DOHH2 (cell line): ENCODE measurements around the gene MAPK8IP1.

Experiments
- H3F3A ChIP-seq: fragments of 200-600 bp; sonication (generic), shearing (Covaris generic); 2 replicates; pipeline ENCODE4 v1.6.0; 2016; ENCODE audit warnings: antibody characterized with exemption, mild to moderate bottlenecking; ENCODE audit not compliant: control insufficient read depth, insufficient read depth
- H3K27ac ChIP-seq: fragments of 200-600 bp; sonication (generic); 2 replicates; pipeline ENCODE4 v1.5.1; 2014; ENCODE audit warnings: low read depth, mild to moderate bottlenecking, low read length, moderate library complexity
- H3K27me3 ChIP-seq: fragments of 200-600 bp; sonication (generic); 2 replicates; pipeline ENCODE4 v1.6.1; 2014; ENCODE audit warnings: mild to moderate bottlenecking, low read length, mixed read lengths; ENCODE audit not compliant: control insufficient read depth
- H3K36me3 ChIP-seq: fragments of 200-600 bp; sonication (generic); 2 replicates; pipeline ENCODE4 v1.6.1; 2014; ENCODE audit warnings: mild to moderate bottlenecking, low read length, moderate library complexity, mixed read lengths; ENCODE audit not compliant: control insufficient read depth
- H3K4me1 ChIP-seq: fragments of 200-600 bp; sonication (generic); 2 replicates; pipeline ENCODE4 v1.6.1; 2014; ENCODE audit warnings: mild to moderate bottlenecking, low read length, mixed read lengths; ENCODE audit not compliant: control insufficient read depth
- H3K4me2 ChIP-seq: fragments of 200-600 bp; sonication (generic); 2 replicates; pipeline ENCODE4 v1.6.0; 2014; ENCODE audit warnings: mild to moderate bottlenecking, low read length, moderate library complexity
- H3K4me3 ChIP-seq: fragments of 200-600 bp; sonication (generic); 2 replicates; pipeline ENCODE4 v1.5.1; 2014; ENCODE audit warnings: mild to moderate bottlenecking, low read length, mixed read lengths
- H3K79me2 ChIP-seq: fragments of 200-600 bp; sonication (generic); 2 replicates; pipeline ENCODE4 v1.6.1; 2014; ENCODE audit warnings: mild to moderate bottlenecking, low read length, mixed read lengths; ENCODE audit not compliant: control insufficient read depth
- H3K9me2 ChIP-seq: fragments of 200-600 bp; sonication (generic); replicated peaks from 2 replicates; pipeline ENCODE4 v1.6.1; 2014; ENCODE audit warnings: mild to moderate bottlenecking, low read length, mixed read lengths; ENCODE audit not compliant: control insufficient read depth
- H3K9me3 ChIP-seq: fragments of 200-600 bp; sonication (generic); 2 replicates; pipeline ENCODE4 v1.6.1; 2014; ENCODE audit warnings: antibody characterized with exemption, low read length, mixed read lengths; ENCODE audit not compliant: control insufficient read depth, insufficient read depth
- H4K20me1 ChIP-seq: fragments of 200-600 bp; sonication (generic); 2 replicates; pipeline ENCODE4 v1.6.0; 2014; ENCODE audit warnings: low read depth, mild to moderate bottlenecking, antibody characterized with exemption, low read length, moderate library complexity; ENCODE audit not compliant: control insufficient read depth, insufficient read depth
- EZH2phosphoT487 ChIP-seq: fragments of 200-600 bp; sonication (generic); IDR thresholded peaks from 2 replicates; pipeline ENCODE4 v1.6.1; 2017; ENCODE audit warnings: borderline replicate concordance, mild to moderate bottlenecking, antibody characterized with exemption, low read length, moderate library complexity, mixed read lengths
- TF ChIP-seq, protein P1 (sequence below): fragments of 200-600 bp; sonication (generic); IDR thresholded peaks from one replicate; pipeline ENCODE4 v1.5.1; 2014; ENCODE audit warnings: antibody characterized with exemption, mild to moderate bottlenecking, low read depth, low read length; ENCODE audit not compliant: poor library complexity, severe bottlenecking

Gene MAPK8IP1

GRCh38 chr11:45890886-45891550 lies 5.6 kb downstream of the MAPK8IP1 start:
- 0 out of 2 replicates have a peak, but pooled peaks cover 4% of the 10 kb centered on the region for H4K20me1 ChIP-seq
- no peaks in the 10 kb centered on the region for H3K9me2 ChIP-seq
- no peaks in the 10 kb centered on the region for H3K79me2 ChIP-seq
- no peak overlapping the region for H3K4me3 ChIP-seq
- H3F3A ChIP-seq = no peaks in the 10 kb centered on the region
- H3K27me3 ChIP-seq = 0 out of 2 replicates have a peak, but pooled peaks cover 3% of the 10 kb centered on the region
- H3K27ac ChIP-seq = no peak overlapping the region
- H3K9me3 ChIP-seq = no peaks in the 10 kb centered on the region
- H3K36me3 ChIP-seq = no peaks in the 10 kb centered on the region
- no peak overlapping the region for H3K4me2 ChIP-seq
- peaks cover under 1% of the 10 kb centered on the region; the same call in 1 of the 2 replicates for H3K4me1 ChIP-seq
- no peak for TF ChIP-seq EZH2phosphoT487
- TF ChIP-seq, protein P1, sequence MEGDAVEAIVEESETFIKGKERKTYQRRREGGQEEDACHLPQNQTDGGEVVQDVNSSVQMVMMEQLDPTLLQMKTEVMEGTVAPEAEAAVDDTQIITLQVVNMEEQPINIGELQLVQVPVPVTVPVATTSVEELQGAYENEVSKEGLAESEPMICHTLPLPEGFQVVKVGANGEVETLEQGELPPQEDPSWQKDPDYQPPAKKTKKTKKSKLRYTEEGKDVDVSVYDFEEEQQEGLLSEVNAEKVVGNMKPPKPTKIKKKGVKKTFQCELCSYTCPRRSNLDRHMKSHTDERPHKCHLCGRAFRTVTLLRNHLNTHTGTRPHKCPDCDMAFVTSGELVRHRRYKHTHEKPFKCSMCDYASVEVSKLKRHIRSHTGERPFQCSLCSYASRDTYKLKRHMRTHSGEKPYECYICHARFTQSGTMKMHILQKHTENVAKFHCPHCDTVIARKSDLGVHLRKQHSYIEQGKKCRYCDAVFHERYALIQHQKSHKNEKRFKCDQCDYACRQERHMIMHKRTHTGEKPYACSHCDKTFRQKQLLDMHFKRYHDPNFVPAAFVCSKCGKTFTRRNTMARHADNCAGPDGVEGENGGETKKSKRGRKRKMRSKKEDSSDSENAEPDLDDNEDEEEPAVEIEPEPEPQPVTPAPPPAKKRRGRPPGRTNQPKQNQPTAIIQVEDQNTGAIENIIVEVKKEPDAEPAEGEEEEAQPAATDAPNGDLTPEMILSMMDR = no peak

GRCh38 chr11:45892856-45893255 lies 7.4 kb downstream of the MAPK8IP1 start:
- Histone ChIP-seq H3K36me3 (no peaks in the 10 kb centered on the region), H3K4me1 (no peaks in the 10 kb centered on the region), H3K9me3 (no peaks in the 10 kb centered on the region), H3K4me3 (no peak overlapping the region), H3K4me2 (no peak overlapping the region), H3K27me3 (peaks cover 4% of the 10 kb centered on the region; the same call in 1 of the 2 replicates), H3F3A (no peaks in the 10 kb centered on the region), H3K9me2 (no peaks in the 10 kb centered on the region), H3K27ac (no peak overlapping the region), H3K79me2 (no peaks in the 10 kb centered on the region), H4K20me1 (no peaks in the 10 kb centered on the region)
- TF ChIP-seq EZH2phosphoT487 = no peak
- TF ChIP-seq, protein P1 = no peak

GRCh38 chr11:45894555-45895247 lies 9.2 kb downstream of the MAPK8IP1 start:
- Histone ChIP-seq H3K9me3 (no peaks in the 10 kb centered on the region), H3F3A (no peaks in the 10 kb centered on the region), H3K9me2 (no peaks in the 10 kb centered on the region), H3K4me2 (no peak overlapping the region), H4K20me1 (no peaks in the 10 kb centered on the region), H3K4me1 (peaks cover 11% of the 10 kb centered on the region), H3K36me3 (no peaks in the 10 kb centered on the region), H3K4me3 (no peak overlapping the region), H3K27me3 (peaks cover 21% of the 10 kb centered on the region), H3K27ac (no peak overlapping the region), H3K79me2 (no peaks in the 10 kb centered on the region)
- TF ChIP-seq EZH2phosphoT487 = no peak
- TF ChIP-seq, protein P1 = no peak
